GM12872 (cell line): Measurements from ENCODE around the gene SEMA5B.
A peak's percentile ranks its signal among the peaks of the same experiment; 100 is the strongest.

ENCODE experiments used
- CTCF ChIP-seq: IDR thresholded peaks from 3 replicates; pipeline ENCODE4 v1.5.1; 2011; ENCODE audit warnings: low read depth, mild to moderate bottlenecking, low read length, moderate library complexity; ENCODE audit not compliant: insufficient read depth

The SEMA5B gene

DNA sequence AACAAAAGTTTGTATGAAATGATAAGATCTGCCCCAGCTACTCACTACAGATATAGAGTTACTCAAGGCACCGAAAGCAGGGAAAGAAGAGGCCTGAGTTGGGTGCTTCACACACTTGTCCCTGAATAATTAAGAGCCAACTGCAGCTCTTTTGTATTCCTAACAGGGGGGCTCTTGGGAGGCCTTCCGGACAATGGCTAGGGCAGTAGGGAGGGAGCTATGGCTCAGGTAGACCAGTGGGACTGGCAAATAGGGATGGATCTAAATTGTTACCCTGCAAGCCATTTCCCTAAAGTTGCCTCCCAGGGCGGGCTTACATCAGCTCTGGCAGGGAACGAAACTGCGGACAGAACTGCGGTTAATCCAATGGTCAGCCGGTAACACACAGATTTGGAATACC is 6.2 kb downstream of the SEMA5B start:
- TF ChIP-seq CTCF = no peak

DNA sequence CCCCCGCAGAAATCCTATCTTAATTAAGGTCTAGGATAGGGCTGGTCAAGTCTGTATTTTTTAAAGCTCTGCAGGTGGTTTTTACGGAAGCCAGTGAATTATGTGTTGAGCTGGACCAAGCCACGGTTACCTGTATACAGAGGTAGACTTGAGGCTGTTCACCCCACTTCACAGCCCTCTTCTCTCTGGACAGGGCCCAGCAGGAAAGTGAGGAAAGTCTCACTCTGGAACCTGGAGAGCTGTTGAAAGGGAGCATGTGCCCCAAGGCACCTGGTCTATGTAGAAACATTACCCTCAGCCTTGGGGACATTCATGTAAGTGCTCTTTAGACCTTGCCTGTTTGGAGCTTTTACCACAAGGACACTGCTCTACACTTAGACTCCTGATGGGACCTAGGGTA is 6.9 kb downstream of the SEMA5B start:
- no peak for TF ChIP-seq CTCF

- TF ChIP-seq CTCF = no peak
Observed at GRCh38 chr3:123019591-123019990, 8.0 kb downstream of the SEMA5B start.

- no peak for TF ChIP-seq CTCF
Observed at GRCh38 chr3:123019161-123019560, 8.4 kb downstream of the SEMA5B start.

- no peak for TF ChIP-seq CTCF
Observed at GRCh38 chr3:123018683-123019082, 8.9 kb downstream of the SEMA5B start.

GRCh38 chr3:123015596-123015995 is 12.0 kb downstream of the SEMA5B start:
- TF ChIP-seq CTCF = peak; percentile 18; the same call in 1 of the 3 replicates

- no peak for TF ChIP-seq CTCF
Observed at GRCh38 chr3:123013876-123014275, 13.7 kb downstream of the SEMA5B start.

DNA sequence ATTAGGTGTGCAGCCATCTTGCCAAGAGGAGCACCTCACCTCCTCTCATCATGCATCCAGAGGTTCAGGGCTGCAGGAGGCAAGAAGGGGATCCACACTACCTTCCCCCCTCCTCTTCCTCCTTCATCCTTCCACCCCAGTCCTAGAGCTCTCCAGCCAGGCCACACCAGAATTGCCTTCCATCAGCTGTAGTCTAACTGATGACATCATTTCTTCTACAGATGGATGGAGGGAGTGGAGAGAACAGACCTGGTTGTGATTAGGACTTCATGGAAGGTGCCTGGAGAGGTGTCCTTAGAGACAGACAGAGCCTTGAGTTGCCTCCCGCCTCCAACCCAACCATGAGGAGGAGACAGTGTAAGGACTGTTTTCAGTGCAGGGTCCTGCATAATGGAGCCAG is 14.9 kb downstream of the SEMA5B start:
- no peak for TF ChIP-seq CTCF
